HG02884 (cell line): Measurements from ENCODE around the gene ABLIM1.

Experiments
- ATAC-seq: cut with Tn5 transposase; IDR thresholded peaks from one replicate; pipeline ENCODE4 v1.9.1; 2021; ENCODE audit warnings: mild to moderate bottlenecking, moderate library complexity; ENCODE audit not compliant: unreplicated experiment

ABLIM1 gene

DNA sequence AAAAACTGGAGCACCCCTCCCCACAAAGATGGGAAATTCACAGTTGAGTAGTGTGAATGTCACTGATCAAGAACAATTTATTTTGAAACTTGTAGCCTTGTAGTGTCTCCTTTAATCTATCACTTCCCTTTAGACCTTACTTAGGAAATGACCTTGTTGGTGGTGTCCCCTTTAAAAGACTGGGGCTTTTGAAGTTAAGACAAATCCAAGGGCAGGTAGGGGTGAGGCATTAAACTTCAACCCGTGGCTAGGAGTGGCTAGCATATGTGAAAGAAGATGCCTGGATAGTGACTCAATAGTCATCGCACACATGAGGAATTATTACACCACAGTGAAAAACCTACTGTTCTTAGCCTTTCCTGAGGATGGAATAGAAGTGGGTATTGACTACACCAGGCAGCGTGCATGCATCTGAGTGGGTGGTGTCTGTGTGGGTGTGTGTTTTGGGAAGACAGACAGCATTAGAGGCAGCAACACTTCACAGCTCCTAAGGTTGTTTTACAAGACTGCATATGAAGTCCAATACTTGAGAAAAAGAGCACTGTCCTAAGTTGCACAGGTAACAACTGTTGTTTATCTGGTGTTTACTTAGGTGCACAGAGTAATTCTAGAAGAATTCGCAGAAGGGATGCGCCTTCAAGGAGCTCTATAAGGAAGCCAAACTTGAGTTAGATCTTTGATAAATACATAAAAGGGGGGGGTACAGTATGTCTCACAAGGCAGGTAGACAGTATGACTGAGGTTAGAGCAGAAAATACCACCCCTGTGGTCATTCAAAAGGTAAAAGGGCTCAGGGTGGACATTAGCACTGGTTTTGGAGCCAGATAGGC is 32.9 kb downstream of the ABLIM1 start:
- ATAC-seq, result no peak

DNA sequence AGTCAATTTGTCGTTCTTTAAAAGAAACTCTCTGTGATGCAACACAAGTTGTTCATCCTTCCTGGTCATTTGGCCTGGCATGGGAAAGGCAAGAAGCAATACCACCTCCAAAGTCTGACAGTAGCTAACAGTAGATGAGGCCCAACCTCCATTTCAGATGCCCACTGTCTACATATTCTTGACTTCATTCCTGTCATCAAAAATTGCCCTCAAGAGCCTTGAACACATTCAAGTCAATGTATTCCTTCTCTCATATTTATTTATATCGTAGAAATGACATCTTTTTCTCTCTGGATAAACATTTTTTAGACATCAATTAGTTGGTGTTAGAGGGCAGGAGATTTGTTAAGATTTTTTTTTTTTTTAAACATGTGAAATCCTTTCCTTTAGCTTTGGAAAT is 33.7 kb downstream of the ABLIM1 start:
- ATAC-seq, result no peak

GRCh38 chr10:114623661-114624294 is 34.3 kb downstream of the ABLIM1 start:
- ATAC-seq, result no peak

DNA sequence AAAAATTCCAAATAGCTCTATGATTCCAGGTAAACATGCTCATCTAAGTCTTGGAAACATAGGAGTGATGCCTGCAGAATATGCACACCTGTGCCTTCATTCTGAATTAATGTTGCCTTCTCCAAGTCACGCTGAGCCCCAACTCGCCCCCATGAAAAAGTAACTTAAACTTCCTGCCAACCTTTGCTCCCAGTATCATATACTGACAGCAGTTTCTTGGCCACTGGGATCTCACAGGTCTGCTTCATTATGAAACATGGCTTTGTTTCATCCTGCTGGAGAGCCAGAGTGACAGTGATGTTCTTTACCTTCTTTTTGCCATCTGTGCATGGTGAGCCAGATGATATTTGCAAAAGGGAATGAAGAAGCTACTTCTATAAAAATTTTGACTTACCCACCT is 34.9 kb downstream of the ABLIM1 start:
- ATAC-seq, result no peak

DNA sequence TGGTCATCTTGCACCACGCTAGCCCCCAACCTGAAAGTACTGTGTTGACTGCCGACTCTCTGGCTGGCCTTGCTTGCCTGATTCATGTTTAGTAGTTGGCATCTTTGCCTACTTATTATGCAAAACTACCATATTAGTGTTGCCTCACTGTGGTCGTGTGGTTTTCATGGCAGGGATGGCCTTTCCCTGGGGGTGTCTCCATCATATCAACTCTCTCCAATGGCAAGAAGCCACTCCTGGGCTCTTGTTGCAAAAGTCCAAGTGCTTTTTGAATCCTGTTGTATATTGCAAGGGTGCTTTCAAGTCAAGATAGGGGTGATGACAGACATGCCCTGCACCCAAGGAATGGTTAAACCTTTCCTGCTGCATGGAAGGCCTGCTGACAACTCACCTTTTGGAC is 39.4 kb downstream of the ABLIM1 start:
- no peak for ATAC-seq

DNA sequence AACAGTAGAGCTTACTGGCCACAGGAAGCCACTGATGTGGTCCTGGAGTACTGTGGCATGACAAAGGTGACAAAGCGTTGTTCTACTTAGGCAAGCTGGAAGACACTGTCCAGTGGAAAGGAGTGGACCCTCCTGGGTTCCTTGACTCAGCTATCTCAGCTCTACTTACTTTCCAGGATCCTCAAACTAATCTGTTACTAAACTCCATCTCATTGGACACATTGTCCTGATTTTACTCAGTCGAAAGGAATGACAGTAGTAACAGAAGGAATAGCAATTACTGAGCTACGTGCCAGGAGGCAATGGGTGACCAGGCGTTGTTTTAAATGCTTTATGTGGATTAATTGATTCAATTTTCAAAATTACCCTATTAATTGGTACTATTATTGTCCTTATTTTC is 41.6 kb downstream of the ABLIM1 start:
- ATAC-seq, result no peak

DNA sequence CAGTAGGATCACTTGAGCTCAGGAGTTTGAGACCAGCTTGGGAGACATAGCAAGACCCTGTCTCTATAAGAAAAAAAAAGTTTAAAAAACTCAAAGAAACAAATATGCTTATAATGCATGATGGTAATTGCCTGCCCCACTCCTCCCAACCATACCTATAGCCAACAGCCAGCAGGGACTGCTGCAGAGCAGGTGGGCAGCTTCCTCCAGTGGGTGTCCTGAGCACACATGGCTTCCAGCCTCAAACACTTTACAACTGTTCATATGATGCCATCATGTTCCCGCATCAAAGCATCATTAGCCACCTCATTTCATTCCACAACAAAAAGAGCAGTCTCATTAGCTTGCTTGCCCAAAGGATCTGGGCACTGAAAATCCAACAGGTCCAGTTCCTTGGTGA is 42.0 kb downstream of the ABLIM1 start:
- no peak for ATAC-seq

DNA sequence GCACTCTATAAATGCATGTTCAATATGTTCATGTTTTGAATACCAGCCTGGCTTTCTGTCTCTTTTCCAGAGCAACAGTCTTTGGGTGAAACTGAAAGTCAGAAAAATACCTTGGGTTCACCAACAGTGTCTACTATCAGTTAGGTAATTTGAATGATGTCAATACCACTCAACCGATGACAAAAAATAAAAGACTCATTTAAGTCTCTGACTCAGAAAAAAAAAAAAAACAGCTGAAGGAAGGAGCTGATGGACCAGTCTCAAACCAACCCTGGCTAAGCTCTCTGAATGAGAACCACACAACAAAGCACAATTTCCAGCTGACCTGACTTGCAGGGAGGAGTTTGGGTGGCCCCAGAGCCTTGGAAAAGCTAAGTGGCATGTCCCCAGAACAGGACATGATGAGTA is 42.5 kb downstream of the ABLIM1 start:
- ATAC-seq, result peak; percentile 92

DNA sequence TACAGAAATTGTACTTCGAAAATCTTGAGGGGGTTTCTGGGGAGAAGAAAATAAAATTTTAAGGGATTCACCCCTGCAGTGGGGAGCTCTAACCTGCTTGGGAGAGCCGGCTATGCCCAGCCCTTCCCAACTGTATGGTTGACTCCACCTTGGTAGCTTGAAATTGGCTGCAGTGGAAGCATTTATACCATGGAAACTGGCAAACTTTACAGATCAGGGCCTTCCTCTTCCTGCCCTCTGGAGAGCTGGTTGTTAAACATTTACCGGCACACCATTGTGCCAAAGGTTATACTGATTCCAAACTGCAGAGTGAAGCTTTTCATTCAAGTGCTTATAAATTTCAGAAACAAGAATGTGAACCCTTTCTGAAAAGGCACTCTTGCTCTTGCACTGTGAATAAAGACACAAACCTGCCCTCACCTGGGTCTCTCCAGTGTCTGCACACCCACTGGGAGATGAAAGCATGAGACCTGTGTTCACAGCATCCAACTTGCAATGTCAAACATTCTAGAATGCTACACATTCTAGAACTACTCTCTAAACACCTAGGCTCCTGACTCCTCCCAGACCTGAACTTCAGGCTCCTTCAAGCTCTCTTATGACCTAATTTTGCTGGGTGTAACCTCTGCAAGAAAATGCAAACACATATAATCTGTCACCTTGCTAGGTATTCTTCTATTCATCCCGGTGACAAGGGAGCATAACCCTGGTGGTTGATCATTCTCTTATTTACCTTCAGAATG is 44.7 kb downstream of the ABLIM1 start:
- ATAC-seq, result no peak

DNA sequence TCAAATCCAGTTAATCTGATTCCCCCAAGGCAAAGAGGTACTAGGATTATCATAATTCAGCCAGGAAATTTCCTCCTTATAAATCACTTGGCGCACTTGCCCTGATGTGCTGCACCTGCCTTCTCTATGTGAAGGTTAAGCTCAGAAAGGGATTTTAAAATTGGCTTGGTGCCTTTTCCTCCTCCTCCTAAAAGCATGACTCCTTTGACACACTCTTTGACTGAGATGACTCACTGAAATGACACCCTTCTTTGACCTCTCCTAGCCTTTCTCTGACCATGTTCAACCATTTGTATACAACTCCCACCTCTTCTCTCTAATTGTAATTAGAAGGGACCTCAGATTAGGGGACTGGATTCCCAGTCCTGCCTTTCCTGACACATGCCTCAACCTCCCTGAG is 46.5 kb downstream of the ABLIM1 start:
- no peak for ATAC-seq

DNA sequence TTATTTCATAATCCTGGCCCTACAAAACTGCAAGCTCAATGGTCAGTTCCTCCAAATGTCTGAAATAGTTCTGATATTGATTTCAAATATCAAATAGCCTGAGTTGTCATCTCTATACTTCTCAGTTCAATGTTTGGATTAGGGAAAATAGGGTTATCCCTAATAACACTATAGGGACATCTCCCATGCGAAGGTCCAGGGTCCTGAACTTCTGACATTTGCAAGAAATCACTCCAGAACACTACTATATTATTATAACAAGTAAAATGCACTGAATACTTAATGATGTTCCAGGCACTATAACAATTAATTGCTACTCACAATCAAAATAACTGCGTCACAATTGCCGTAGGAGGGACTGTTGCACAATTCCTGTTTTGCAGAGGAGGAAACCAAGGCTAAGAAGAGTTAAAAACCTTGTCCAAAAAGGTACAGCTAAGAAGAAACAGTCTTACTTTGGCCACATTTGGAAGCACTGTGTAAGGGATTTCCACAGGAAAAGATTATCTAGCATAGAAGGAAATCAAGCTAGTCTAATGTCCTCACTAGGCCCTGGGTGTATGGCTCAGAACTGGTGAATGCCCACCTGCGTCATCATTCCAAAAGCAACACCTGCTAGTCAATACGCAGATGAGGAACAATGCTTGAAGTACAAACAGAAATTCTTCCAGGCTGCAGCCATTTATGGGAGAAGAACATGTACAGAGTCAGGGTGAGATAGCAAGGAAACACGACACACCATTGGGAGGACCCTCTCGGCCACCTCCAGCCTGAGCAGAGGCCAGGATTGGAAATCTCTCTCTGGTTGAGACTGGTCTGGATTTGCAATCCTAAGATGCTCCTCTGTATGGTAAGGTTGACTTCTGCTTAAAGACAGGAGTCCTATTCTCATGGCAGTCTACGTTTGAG is 48.3 kb downstream of the ABLIM1 start:
- no peak for ATAC-seq

DNA sequence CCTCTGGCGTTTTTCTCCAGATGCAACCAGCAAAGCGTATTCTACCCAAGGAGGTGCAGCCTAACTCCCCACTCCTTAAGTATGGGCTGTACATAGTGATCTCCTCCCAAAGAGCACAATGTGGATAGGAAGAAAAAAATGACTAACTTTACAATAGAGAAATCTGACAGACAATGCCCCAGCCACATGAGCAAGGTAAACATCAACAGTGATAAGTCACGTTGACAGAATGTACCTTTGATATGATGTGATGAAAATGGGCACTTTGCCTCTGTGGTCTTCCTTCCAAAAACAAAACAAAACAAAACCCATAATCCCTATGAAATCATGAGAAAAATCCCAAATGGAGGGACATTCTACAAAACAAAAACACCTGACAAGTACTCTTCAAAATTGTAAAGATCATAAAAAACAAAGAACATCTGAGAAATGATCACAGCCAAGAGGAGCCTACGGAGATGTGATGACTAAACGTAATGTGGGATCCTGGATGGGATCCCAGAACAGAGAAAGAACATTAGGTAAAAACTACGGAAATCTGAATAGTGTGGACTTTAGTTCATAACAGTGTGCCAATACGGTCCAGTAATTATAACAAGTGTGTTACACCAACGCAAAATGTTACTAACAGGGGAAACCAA is 50.6 kb downstream of the ABLIM1 start:
- no peak for ATAC-seq

GRCh38 chr10:114605155-114605797 is 52.8 kb downstream of the ABLIM1 start:
- ATAC-seq, result no peak

GRCh38 chr10:114604357-114605130 is 53.5 kb downstream of the ABLIM1 start:
- no peak for ATAC-seq

- no peak for ATAC-seq
Measured at GRCh38 chr10:114603948-114604347, 54.1 kb downstream of the ABLIM1 start.

DNA sequence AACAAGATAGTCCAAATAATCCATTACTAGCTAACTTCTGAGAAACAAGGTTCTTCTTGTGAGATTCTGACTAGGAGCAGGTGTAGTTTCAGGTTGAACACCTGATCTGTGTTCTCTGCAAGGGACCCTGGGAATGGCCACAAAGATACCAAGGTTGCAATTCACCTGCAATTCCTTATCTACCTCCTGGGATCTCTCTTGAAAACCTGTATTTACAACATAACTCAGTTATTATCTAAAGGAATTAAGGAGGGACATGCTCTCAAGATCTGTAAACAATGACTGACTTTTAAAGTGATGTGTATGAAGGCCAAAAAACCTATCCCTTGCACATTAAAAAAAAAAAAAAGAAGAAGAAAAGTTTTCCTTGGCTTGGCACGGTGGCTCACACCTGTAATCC is 54.8 kb downstream of the ABLIM1 start:
- ATAC-seq, result no peak

GRCh38 chr10:114600057-114600456 is 58.0 kb downstream of the ABLIM1 start:
- ATAC-seq, result no peak

DNA sequence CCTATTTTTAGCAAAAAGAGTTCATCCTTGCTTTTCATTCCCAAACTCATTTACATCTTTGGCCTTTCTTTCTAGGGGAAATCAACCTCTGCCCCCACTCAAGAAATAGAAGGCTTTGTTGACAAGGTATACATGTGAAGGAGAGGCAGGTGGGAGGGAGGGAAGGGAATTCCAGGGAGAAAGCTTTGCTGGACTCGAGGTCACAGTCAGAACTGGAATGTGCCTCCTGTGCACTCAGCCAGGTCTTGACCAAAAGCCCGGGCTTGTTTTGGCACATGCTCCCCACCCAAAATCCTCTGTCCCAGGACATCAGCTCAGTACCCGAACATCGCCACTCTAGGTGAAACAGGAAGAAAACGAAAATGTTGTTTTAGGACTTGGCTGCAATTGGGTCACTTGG is 61.3 kb downstream of the ABLIM1 start:
- ATAC-seq, result no peak

GRCh38 chr10:114593816-114594468 is 64.1 kb downstream of the ABLIM1 start:
- no peak for ATAC-seq
